ENCODE data around the gene SMTN.

Gene SMTN

GRCh38 chr22:31139866-31140716 is 59.0 kb downstream of the SMTN start, which contains the start of gene PLA2G3:
Gene PLA2G3, minus strand, starts transcription at chr22:31140508. Its CDS starts 154 bp downstream, at chr22:31140354.
- no peak for DNase-seq (ENCODE audit: low read depth, low spot score)
- no peak within 1 kb of the TSS for H3K4me3 ChIP-seq (ENCODE audit: low read length)

GRCh38 chr22:31140746-31141145 is 59.6 kb downstream of the SMTN start:
- DNase-seq (ENCODE audit: low read depth, low spot score), result no peak
- no peak overlapping the region for H3K4me3 ChIP-seq (ENCODE audit: low read length)

GRCh38 chr22:31141551-31141950 is 60.4 kb downstream of the SMTN start:
- no peak for DNase-seq (ENCODE audit: low read depth, low spot score)
- H3K4me3 ChIP-seq (ENCODE audit: low read length), result no peak overlapping the region

GRCh38 chr22:31142285-31142684 is 61.2 kb downstream of the SMTN start:
- no peak for DNase-seq (ENCODE audit: low read depth, low spot score)
- H3K4me3 ChIP-seq (ENCODE audit: low read length), result no peak overlapping the region

- H3K4me3 ChIP-seq (ENCODE audit: low read length), result no peak overlapping the region
- DNase-seq (ENCODE audit: low read depth, low spot score), result no peak
These were observed 61.9 kb downstream of the SMTN start for GRCh38 chr22:31143038-31143437.

- no peak for DNase-seq (ENCODE audit: low read depth, low spot score)
- no peak overlapping the region for H3K4me3 ChIP-seq (ENCODE audit: low read length)
These were observed 62.4 kb downstream of the SMTN start for GRCh38 chr22:31143537-31143936.

- no peak overlapping the region for H3K4me3 ChIP-seq (ENCODE audit: low read length)
- DNase-seq (ENCODE audit: low read depth, low spot score), result peak; percentile 6
These were observed 63.1 kb downstream of the SMTN start for GRCh38 chr22:31144223-31144622.

GRCh38 chr22:31148488-31148887 is 67.4 kb downstream of the SMTN start:
- DNase-seq (ENCODE audit: low read depth, low spot score), result no peak
- H3K4me3 ChIP-seq (ENCODE audit: low read length), result no peak overlapping the region

- peak; percentile 29 for DNase-seq (ENCODE audit: low read depth, low spot score)
- H3K4me3 ChIP-seq (ENCODE audit: low read length), result no peak overlapping the region
These were observed 68.0 kb downstream of the SMTN start for GRCh38 chr22:31148953-31149627.

GRCh38 chr22:31150615-31151014 is 69.5 kb downstream of the SMTN start:
- no peak overlapping the region for H3K4me3 ChIP-seq (ENCODE audit: low read length)
- DNase-seq (ENCODE audit: low read depth, low spot score), result no peak

- H3K4me3 ChIP-seq (ENCODE audit: low read length), result no peak overlapping the region
- DNase-seq (ENCODE audit: low read depth, low spot score), result no peak
These were observed 70.8 kb downstream of the SMTN start for GRCh38 chr22:31151872-31152271.

GRCh38 chr22:31153357-31153756 is 72.2 kb downstream of the SMTN start:
- no peak overlapping the region for H3K4me3 ChIP-seq (ENCODE audit: low read length)

More at GRCh38 chr22:31153357-31153756, 72.2 kb downstream of the SMTN start:
- DNase-seq (ENCODE audit: low read depth, low spot score), result no peak
